KOPT-K1 (cell line): ENCODE data around the gene LYRM2.
"Not testable (repeated sequence)": the region's sequence is repeated elsewhere in the genome, so short reads cannot be mapped to it uniquely, and the experiment has no call there.

Source experiments
- H3K27ac ChIP-seq: fragments of 200-600 bp; sonication (generic); 2 replicates; pipeline ENCODE4 v1.5.1; 2016; ENCODE audit warnings: antibody characterized with exemption, mild to moderate bottlenecking, low read depth, low read length; ENCODE audit not compliant: poor library complexity, severe bottlenecking
- H3K36me3 ChIP-seq: fragments of 200-600 bp; sonication (generic); 2 replicates; pipeline ENCODE4 v1.5.1; 2017; ENCODE audit warnings: antibody characterized with exemption, mild to moderate bottlenecking, low read length, moderate library complexity; ENCODE audit not compliant: insufficient read depth
- H3K9me3 ChIP-seq: fragments of 200-600 bp; sonication (generic); 2 replicates; pipeline ENCODE4 v1.5.1; 2017; ENCODE audit warnings: antibody characterized with exemption, low read length, mild to moderate bottlenecking; ENCODE audit not compliant: insufficient read depth, poor library complexity, severe bottlenecking

LYRM2 gene

GRCh38 chr6:89662659-89663223 is 24.2 kb upstream of the LYRM2 start:
- no peak overlapping the region for H3K27ac ChIP-seq
- peaks cover 100% of the 10 kb centered on the region for H3K36me3 ChIP-seq
- H3K9me3 ChIP-seq, result no peaks in the 10 kb centered on the region

GRCh38 chr6:89661559-89661958 is 23.0 kb upstream of the LYRM2 start:
- Histone ChIP-seq H3K36me3 (peaks cover 100% of the 10 kb centered on the region), H3K9me3 (no peaks in the 10 kb centered on the region), H3K27ac (no peak overlapping the region)

- peaks cover 100% of the 10 kb centered on the region for H3K36me3 ChIP-seq
- H3K9me3 ChIP-seq, result no peaks in the 10 kb centered on the region
- no peak overlapping the region for H3K27ac ChIP-seq
Measured at GRCh38 chr6:89660981-89661380, 22.4 kb upstream of the LYRM2 start.

- Histone ChIP-seq H3K27ac (no peak overlapping the region), H3K9me3 (no peaks in the 10 kb centered on the region), H3K36me3 (peaks cover 100% of the 10 kb centered on the region)
Measured at GRCh38 chr6:89657445-89658158, 19.1 kb upstream of the LYRM2 start.

- Histone ChIP-seq H3K9me3 (no peaks in the 10 kb centered on the region), H3K27ac (no peak overlapping the region), H3K36me3 (peaks cover 100% of the 10 kb centered on the region)
Measured at GRCh38 chr6:89655122-89655521, 16.6 kb upstream of the LYRM2 start.

GRCh38 chr6:89650579-89650978 is 12.0 kb upstream of the LYRM2 start:
- Histone ChIP-seq H3K36me3 (peaks cover 100% of the 10 kb centered on the region), H3K27ac (no peak overlapping the region), H3K9me3 (no peaks in the 10 kb centered on the region)

- H3K9me3 ChIP-seq, result no peaks in the 10 kb centered on the region
- H3K27ac ChIP-seq, result no peak overlapping the region
- H3K36me3 ChIP-seq, result peaks cover 100% of the 10 kb centered on the region
Measured at GRCh38 chr6:89649682-89650081, 11.1 kb upstream of the LYRM2 start.

- H3K9me3 ChIP-seq, result no peaks in the 10 kb centered on the region
- H3K27ac ChIP-seq, result no peak overlapping the region
- H3K36me3 ChIP-seq, result peaks cover 84% of the 10 kb centered on the region
Measured at GRCh38 chr6:89644864-89645263, 6.3 kb upstream of the LYRM2 start.

GRCh38 chr6:89643406-89643805 is 4.9 kb upstream of the LYRM2 start:
- Histone ChIP-seq H3K27ac (no peak overlapping the region), H3K9me3 (no peaks in the 10 kb centered on the region), H3K36me3 (peaks cover 69% of the 10 kb centered on the region)

- H3K27ac ChIP-seq, result no peak overlapping the region
- H3K36me3 ChIP-seq, result peaks cover 65% of the 10 kb centered on the region
- H3K9me3 ChIP-seq, result no peaks in the 10 kb centered on the region
Measured at GRCh38 chr6:89642956-89643355, 4.4 kb upstream of the LYRM2 start.

- not testable (repeated sequence) for H3K9me3 ChIP-seq, H3K27ac ChIP-seq
- H3K36me3 ChIP-seq, result peaks cover 59% of the 10 kb centered on the region
Measured at GRCh38 chr6:89641581-89641980, 3.0 kb upstream of the LYRM2 start.

GRCh38 chr6:89640804-89641203 is 2.3 kb upstream of the LYRM2 start:
- no peak overlapping the region for H3K27ac ChIP-seq
- no peaks in the 10 kb centered on the region for H3K9me3 ChIP-seq
- peaks cover 59% of the 10 kb centered on the region for H3K36me3 ChIP-seq

GRCh38 chr6:89637960-89638319 is 607 bp downstream of the LYRM2 start:
- Histone ChIP-seq H3K9me3 (no peaks in the 10 kb centered on the region), H3K27ac (peak overlapping the region; percentile 92), H3K36me3 (peaks cover 48% of the 10 kb centered on the region)

GRCh38 chr6:89636412-89636811 is 2.1 kb downstream of the LYRM2 start:
- peaks cover 37% of the 10 kb centered on the region for H3K36me3 ChIP-seq
- H3K27ac ChIP-seq, H3K9me3 ChIP-seq: not testable (repeated sequence)

- no peak overlapping the region for H3K27ac ChIP-seq
- H3K9me3 ChIP-seq, result no peaks in the 10 kb centered on the region
- peaks cover 16% of the 10 kb centered on the region for H3K36me3 ChIP-seq
Measured at GRCh38 chr6:89630488-89630887, 8.1 kb downstream of the LYRM2 start.

GRCh38 chr6:89623749-89624148 is 14.8 kb downstream of the LYRM2 start:
- H3K9me3 ChIP-seq, result no peaks in the 10 kb centered on the region
- H3K27ac ChIP-seq, result no peak overlapping the region
- no peaks in the 10 kb centered on the region for H3K36me3 ChIP-seq
